ENCODE measurements around the gene ZNF326. TPM values are rescaled to one million over a fixed set of nuclear protein-coding genes. Genes with fewer than 3 reads are reported as not detected.

The ZNF326 gene, protein sequence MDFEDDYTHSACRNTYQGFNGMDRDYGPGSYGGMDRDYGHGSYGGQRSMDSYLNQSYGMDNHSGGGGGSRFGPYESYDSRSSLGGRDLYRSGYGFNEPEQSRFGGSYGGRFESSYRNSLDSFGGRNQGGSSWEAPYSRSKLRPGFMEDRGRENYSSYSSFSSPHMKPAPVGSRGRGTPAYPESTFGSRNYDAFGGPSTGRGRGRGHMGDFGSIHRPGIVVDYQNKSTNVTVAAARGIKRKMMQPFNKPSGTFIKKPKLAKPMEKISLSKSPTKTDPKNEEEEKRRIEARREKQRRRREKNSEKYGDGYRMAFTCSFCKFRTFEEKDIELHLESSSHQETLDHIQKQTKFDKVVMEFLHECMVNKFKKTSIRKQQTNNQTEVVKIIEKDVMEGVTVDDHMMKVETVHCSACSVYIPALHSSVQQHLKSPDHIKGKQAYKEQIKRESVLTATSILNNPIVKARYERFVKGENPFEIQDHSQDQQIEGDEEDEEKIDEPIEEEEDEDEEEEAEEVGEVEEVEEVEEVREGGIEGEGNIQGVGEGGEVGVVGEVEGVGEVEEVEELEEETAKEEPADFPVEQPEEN
- total RNA-seq (2022), result 32.4 and 33.4 TPM in 2 replicates
- percentile 93 among the genes with signal in this experiment for Bru-seq, nascent RNA
- BruChase-seq, experiment 1, labeled RNA remaining after a 6-hour chase, result percentile 77 among the genes with signal in this experiment
- percentile 80 among the genes with signal in this experiment for BruChase-seq, experiment 2, labeled RNA remaining after a 2-hour chase
- long read RNA-seq, partial matches to known transcripts, result 16 of 25 reads
- long read RNA-seq, other reads (novel, unspliced or antisense), result 4 of 25 reads

DNA sequence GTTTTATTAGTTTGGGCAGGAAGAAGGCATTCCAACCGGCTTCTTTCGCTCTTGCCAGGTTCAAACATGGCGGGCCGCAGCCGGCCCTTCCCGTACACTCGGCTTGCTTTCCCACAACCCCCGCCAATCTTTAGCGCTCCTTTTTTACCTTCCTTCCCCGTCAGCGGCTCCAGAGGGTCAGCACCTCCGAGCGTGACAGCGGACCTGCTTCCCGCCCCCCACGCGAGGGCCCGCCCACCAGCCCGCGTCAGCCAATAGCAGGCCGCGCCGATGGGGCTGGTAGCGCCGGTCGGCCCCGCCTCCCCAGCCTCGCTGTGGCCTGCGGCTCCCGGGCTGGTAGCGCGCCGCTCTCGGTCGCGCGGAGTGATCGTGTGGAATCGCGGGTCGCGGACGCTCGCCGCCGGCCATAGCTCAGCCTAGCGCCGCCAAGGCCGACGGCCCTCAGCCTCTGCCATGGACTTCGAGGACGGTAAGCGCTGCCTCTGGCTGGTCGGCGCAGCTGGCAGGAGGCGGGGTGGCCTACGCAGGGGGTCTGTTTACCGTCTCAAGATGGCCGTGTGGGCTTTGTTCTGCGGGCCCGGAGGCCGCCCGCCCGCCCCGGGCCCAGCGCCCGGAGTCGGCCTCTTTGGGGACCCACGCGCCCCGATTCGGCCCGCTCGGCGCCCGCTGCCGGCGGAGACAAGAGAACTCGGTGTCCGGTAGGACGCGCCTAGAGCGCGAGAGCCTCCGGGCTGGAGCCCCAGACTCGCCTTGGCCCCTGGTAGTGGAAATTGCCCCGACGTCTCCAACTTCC is at the start of gene ZNF326:
TSS of gene ZNF326 (plus strand) at position 306 of the 793 bp plus-strand sequence. CDS start at position 454, 148 bp downstream.
- TF ChIP-seq CTCF (IDR thresholded peaks at IDR 0.05; ENCODE audit: unreplicated experiment), result no peak
- peaks cover 39% of the 10 kb centered on the region for H3K36me3 Mint-ChIP-seq (ENCODE audit: insufficient read depth, unreplicated experiment)
- intact Hi-C loops (cut with micrococcal nuclease; ENCODE audit: unreplicated experiment), result no loop called here
- no TSS peak for BruUV-seq (replicated peaks)
- no peaks in the 10 kb centered on the region for H3K9me3 Mint-ChIP-seq (ENCODE audit: low read depth, unreplicated experiment)
- H3K27ac Mint-ChIP-seq (ENCODE audit: unreplicated experiment), result peak within 1 kb of the TSS; percentile 96
- CTCF ChIA-PET, result interaction anchor here (0.5 to 0.6 kb wide), 4 partner anchors 9 to 973 kb away, joined by 3 to 9 read pairs (median 6); no protein-coding TSS in a partner anchor
- peak; percentile 99 for DNase-seq
- peak within 1 kb of the TSS; percentile 92 for H3K4me3 Mint-ChIP-seq (ENCODE audit: low read depth, unreplicated experiment)
- peaks cover 30% of the 10 kb centered on the region for H3K4me1 Mint-ChIP-seq (ENCODE audit: low read depth, unreplicated experiment)
- no peaks in the 10 kb centered on the region for H3K27me3 Mint-ChIP-seq (ENCODE audit: unreplicated experiment)

- BruUV-seq (replicated peaks), result no TSS peak
- H3K4me3 Mint-ChIP-seq (ENCODE audit: low read depth, unreplicated experiment), result no peak overlapping the region
- peak; percentile 13 for DNase-seq
- H3K27ac Mint-ChIP-seq (ENCODE audit: unreplicated experiment), result no peak overlapping the region
- H3K9me3 Mint-ChIP-seq (ENCODE audit: low read depth, unreplicated experiment), result no peaks in the 10 kb centered on the region
- intact Hi-C loops (cut with micrococcal nuclease; ENCODE audit: unreplicated experiment), result no loop called here
- H3K27me3 Mint-ChIP-seq (ENCODE audit: unreplicated experiment), result no peaks in the 10 kb centered on the region
- H3K4me1 Mint-ChIP-seq (ENCODE audit: low read depth, unreplicated experiment), result peaks cover 17% of the 10 kb centered on the region
- H3K36me3 Mint-ChIP-seq (ENCODE audit: insufficient read depth, unreplicated experiment), result no peaks in the 10 kb centered on the region
- no peak for TF ChIP-seq CTCF (IDR thresholded peaks at IDR 0.05; ENCODE audit: unreplicated experiment)
- CTCF ChIA-PET, result no interaction called here
Measured at GRCh38 chr1:89945852-89946476, 48.9 kb upstream of the ZNF326 start.

GRCh38 chr1:89946532-89946931 is 48.4 kb upstream of the ZNF326 start:
- Mint-ChIP-seq H3K4me1 (ENCODE audit: low read depth, unreplicated experiment) (peaks cover 17% of the 10 kb centered on the region), H3K27me3 (ENCODE audit: unreplicated experiment) (no peaks in the 10 kb centered on the region), H3K4me3 (ENCODE audit: low read depth, unreplicated experiment) (no peak overlapping the region), H3K27ac (ENCODE audit: unreplicated experiment) (no peak overlapping the region), H3K9me3 (ENCODE audit: low read depth, unreplicated experiment) (no peaks in the 10 kb centered on the region), H3K36me3 (ENCODE audit: insufficient read depth, unreplicated experiment) (no peaks in the 10 kb centered on the region)
- no peak for DNase-seq
- no peak for TF ChIP-seq CTCF (IDR thresholded peaks at IDR 0.05; ENCODE audit: unreplicated experiment)
- CTCF ChIA-PET, result no interaction called here
- no TSS peak for BruUV-seq (replicated peaks)
- intact Hi-C loops (cut with micrococcal nuclease; ENCODE audit: unreplicated experiment), result no loop called here

All from Calu3 (cell line).